ENCODE measurements around the gene KLHDC3. TPM values are rescaled to one million over a fixed set of nuclear protein-coding genes. Genes with fewer than 3 reads are reported as not detected.
A peak's percentile ranks its signal among the peaks of the same experiment; 100 is the strongest.

Gene KLHDC3
- total and polyA plus RNA-seq, 2 donors (not counting 3 experiments of a cell fraction or from before 2014, with no cell fraction given), result 84.8 to 120 TPM

GRCh38 chr6:43021270-43022047, 7.4 kb downstream of the KLHDC3 start, which contains the start of gene RRP36:
Gene RRP36, plus strand, starts transcription at chr6:43021623. Its CDS starts 32 bp downstream, at chr6:43021655.
- POLR2A ChIA-PET, result interaction anchor here (0.6 to 1.7 kb wide), 4 partner anchors 12 to 38 kb away, joined by 3 to 7 read pairs (median 4); partner anchors contain the start of genes CUL7, KLC4 and MRPL2
- Histone ChIP-seq H3K27ac (ENCODE audit: insufficient read depth, low read depth, low read length) (peak within 1 kb of the TSS; percentile 58), H3K9me1 (replicated peaks; ENCODE audit: control insufficient read depth, extremely low read depth, insufficient read depth, low read length) (no peaks in the 10 kb centered on the region), H2AFZ (ENCODE audit: low read depth, low read length) (peak within 1 kb of the TSS; percentile 51), H3K4me1 (ENCODE audit: control insufficient read depth, extremely low read depth, insufficient read depth, low read length) (no peaks in the 10 kb centered on the region), H3K9ac (replicated peaks; ENCODE audit: extremely low read depth, insufficient read depth, low read length) (peak within 1 kb of the TSS; percentile 82), H3K4me2 (ENCODE audit: insufficient read depth, low read length) (peak within 1 kb of the TSS; percentile 41), H3K36me3 (ENCODE audit: control insufficient read depth in 2 of 2, extremely low read depth in 1 of 2, insufficient read depth in 2 of 2, low read length in 2 of 2) (peaks cover 6 to 26% of the 10 kb centered on the region in 2 experiments), H3K9me3 (replicated peaks; ENCODE audit: control insufficient read depth, insufficient read depth, low read length) (no peaks in the 10 kb centered on the region), H3K4me3 (replicated peaks in 1 of 3; ENCODE audit: insufficient read depth in 1 of 3, low read depth in 1 of 3, low read length in 3 of 3) (peak within 1 kb of the TSS; percentile 74 to 98 (median 89)), H4K20me1 (replicated peaks; ENCODE audit: control insufficient read depth, extremely low read depth, insufficient read depth, low read length) (no peaks in the 10 kb centered on the region), H3K79me2 (ENCODE audit: control insufficient read depth, insufficient read depth, low read length) (peaks cover 38% of the 10 kb centered on the region), H3K27me3 (ENCODE audit: control insufficient read depth in 2 of 2, insufficient read depth in 2 of 2, low read length in 2 of 2) (no peaks in the 10 kb centered on the region)
- dilution Hi-C loops (cut with MboI; ENCODE audit: extremely low pct_ligation_motif_present, low sequenced_read_pairs), result no loop called here
- FAIRE-seq (peak; percentile 93), DNase-seq (ENCODE audit: low read depth, low spot score) (peak; percentile 67)
- BruUV-seq (replicated peaks), result no TSS peak
- intact Hi-C loops (cut with micrococcal nuclease), result loop anchor here (1.0 to 2.0 kb wide), 2 partner anchors 31 to 38 kb away; partner anchors contain the start of genes CUL7, KLC4 and MRPL2
- CTCF ChIA-PET, result interaction anchor here (1.0 to 3.7 kb wide), 4 partner anchors 11 to 122 kb away, joined by 3 to 11 read pairs (median 8); partner anchors contain the start of genes CUL7 and PPP2R5D
- peak; percentile 90 for TF ChIP-seq POLR2AphosphoS5 (IDR thresholded peaks at IDR 0.05; ENCODE audit: insufficient read depth, low read depth, low read length)
- TF ChIP-seq, protein P1, sequence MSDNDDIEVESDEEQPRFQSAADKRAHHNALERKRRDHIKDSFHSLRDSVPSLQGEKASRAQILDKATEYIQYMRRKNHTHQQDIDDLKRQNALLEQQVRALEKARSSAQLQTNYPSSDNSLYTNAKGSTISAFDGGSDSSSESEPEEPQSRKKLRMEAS (IDR thresholded peaks at IDR 0.05; ENCODE audit: insufficient read depth, insufficient read length), result peak; percentile 33
- TF ChIP-seq POLR2A (IDR thresholded peaks at IDR 0.05; ENCODE audit: low read depth, low read length), result peak; percentile 78
- TF ChIP-seq CTCF (IDR thresholded peaks at IDR 0.05; ENCODE audit: extremely low read depth in 1 of 2, insufficient read depth in 1 of 2, low read depth in 1 of 2, low read length in 2 of 2), result no peak
- no peak for TF ChIP-seq JUN (IDR thresholded peaks at IDR 0.05; ENCODE audit: borderline replicate concordance, insufficient read depth, insufficient read length, low read depth)
